ENCODE data around the gene NEK11. TPM values are rescaled to one million over a fixed set of nuclear protein-coding genes. Genes with fewer than 3 reads are reported as not detected.
A peak's percentile ranks its signal among the peaks of the same experiment; 100 is the strongest.

The NEK11 gene
- 1.3 TPM for total RNA-seq
- long read RNA-seq, partial matches to known transcripts, result 0 of 3 reads
- long read RNA-seq, other reads (novel, unspliced or antisense), result 1 of 3 reads

GRCh38 chr3:131026321-131027151, at the start of gene NEK11, which contains the start of gene ASTE1:
NEK11 (plus strand) TSS chr3:131026877; CDS start chr3:131029709, 2,832 bp downstream.
ASTE1 (minus strand) TSS chr3:131026825; CDS start chr3:131025306, 1,519 bp downstream.
- TF ChIP-seq CTCF (IDR thresholded peaks at IDR 0.05; ENCODE audit: borderline replicate concordance), result no peak
- DNase-seq, result peak; percentile 90
- peak within 1 kb of the TSS; percentile 92 for H3K27ac ChIP-seq (replicated peaks)
- H3K36me3 ChIP-seq, result peaks cover 15% of the 10 kb centered on the region
- peaks cover 56% of the 10 kb centered on the region for H3K4me1 ChIP-seq
- no peaks in the 10 kb centered on the region for H3K9me3 ChIP-seq (replicated peaks)
- peak within 1 kb of the TSS; percentile 89 for H3K4me3 ChIP-seq
- H3K27me3 ChIP-seq (ENCODE audit: low read depth), result no peaks in the 10 kb centered on the region
- intact Hi-C loops (cut with micrococcal nuclease), result no loop called here

GRCh38 chr3:130979117-130979516, 47.6 kb upstream of the NEK11 start:
- Histone ChIP-seq H3K36me3 (peaks cover 44% of the 10 kb centered on the region), H3K4me1 (peaks cover 16% of the 10 kb centered on the region), H3K27ac (replicated peaks) (no peak overlapping the region), H3K9me3 (replicated peaks) (no peaks in the 10 kb centered on the region), H3K4me3 (no peak overlapping the region), H3K27me3 (ENCODE audit: low read depth) (no peaks in the 10 kb centered on the region)
- DNase-seq, result no peak
- intact Hi-C loops (cut with micrococcal nuclease), result no loop called here
- no peak for TF ChIP-seq CTCF (IDR thresholded peaks at IDR 0.05; ENCODE audit: borderline replicate concordance)

GRCh38 chr3:130981469-130981868, 45.2 kb upstream of the NEK11 start:
- Histone ChIP-seq H3K27ac (replicated peaks) (no peak overlapping the region), H3K4me1 (peaks cover 9% of the 10 kb centered on the region), H3K27me3 (ENCODE audit: low read depth) (no peaks in the 10 kb centered on the region), H3K4me3 (no peak overlapping the region), H3K36me3 (peaks cover 35% of the 10 kb centered on the region), H3K9me3 (replicated peaks) (no peaks in the 10 kb centered on the region)
- intact Hi-C loops (cut with micrococcal nuclease), result no loop called here
- TF ChIP-seq CTCF (IDR thresholded peaks at IDR 0.05; ENCODE audit: borderline replicate concordance), result no peak
- no peak for DNase-seq

- no peak for TF ChIP-seq CTCF (IDR thresholded peaks at IDR 0.05; ENCODE audit: borderline replicate concordance)
- Histone ChIP-seq H3K27ac (replicated peaks) (no peak overlapping the region), H3K27me3 (ENCODE audit: low read depth) (no peaks in the 10 kb centered on the region), H3K4me3 (no peak overlapping the region), H3K9me3 (replicated peaks) (no peaks in the 10 kb centered on the region), H3K4me1 (no peaks in the 10 kb centered on the region), H3K36me3 (peaks cover 34% of the 10 kb centered on the region)
- intact Hi-C loops (cut with micrococcal nuclease), result no loop called here
- DNase-seq, result no peak
These were observed 36.4 kb upstream of the NEK11 start for GRCh38 chr3:130990282-130990681.

- H3K36me3 ChIP-seq, result peaks cover 41% of the 10 kb centered on the region
- no peak overlapping the region for H3K27ac ChIP-seq (replicated peaks)
- no peak for TF ChIP-seq CTCF (IDR thresholded peaks at IDR 0.05; ENCODE audit: borderline replicate concordance)
- H3K4me1 ChIP-seq, result no peaks in the 10 kb centered on the region
- H3K4me3 ChIP-seq, result no peak overlapping the region
- intact Hi-C loops (cut with micrococcal nuclease), result no loop called here
- no peaks in the 10 kb centered on the region for H3K9me3 ChIP-seq (replicated peaks)
- no peaks in the 10 kb centered on the region for H3K27me3 ChIP-seq (ENCODE audit: low read depth)
- no peak for DNase-seq
These were observed 35.6 kb upstream of the NEK11 start for GRCh38 chr3:130991126-130991525.

Measured in left ventricle myocardium inferior (tissue), 1 donor.